Fibroblast of pulmonary artery (primary cell): ENCODE measurements around the gene MPRIP.

Experiments
- DNase-seq: peaks from one replicate; pipeline ENCODE4 v3.0.0-alpha.2; 2010; ENCODE audit warnings: low read depth
- H3K4me3 ChIP-seq: replicated peaks from 2 replicates; pipeline ENCODE4 v1.5.1; 2011; ENCODE audit warnings: low read depth, mild to moderate bottlenecking, control low read depth, low read length, moderate library complexity
- CTCF ChIP-seq: IDR thresholded peaks from 2 replicates; pipeline ENCODE4 v1.5.1; 2011; ENCODE audit warnings: mild to moderate bottlenecking, control low read depth, low read length, inconsistent platforms; ENCODE audit errors: missing control alignments

MPRIP gene

GRCh38 chr17:17146786-17147406, 104.6 kb downstream of the MPRIP start:
- no peak for DNase-seq
- TF ChIP-seq CTCF = no peak
- no peak overlapping the region for H3K4me3 ChIP-seq

- no peak overlapping the region for H3K4me3 ChIP-seq
- peak; percentile 35 for DNase-seq
- TF ChIP-seq CTCF = no peak
Measured at GRCh38 chr17:17147821-17148220, 105.6 kb downstream of the MPRIP start.

- no peak for DNase-seq
- no peak for TF ChIP-seq CTCF
- no peak overlapping the region for H3K4me3 ChIP-seq
Measured at GRCh38 chr17:17149520-17150447, 107.5 kb downstream of the MPRIP start.

- no peak for DNase-seq
- no peak overlapping the region for H3K4me3 ChIP-seq
- TF ChIP-seq CTCF = no peak
Measured at GRCh38 chr17:17150448-17150800, 108.2 kb downstream of the MPRIP start.

- no peak overlapping the region for H3K4me3 ChIP-seq
- no peak for TF ChIP-seq CTCF
- DNase-seq = peak; percentile 73
Measured at GRCh38 chr17:17151055-17151454, 108.8 kb downstream of the MPRIP start.

- no peak overlapping the region for H3K4me3 ChIP-seq
- peak; percentile 45 for DNase-seq
- no peak for TF ChIP-seq CTCF
Measured at GRCh38 chr17:17151541-17151940, 109.3 kb downstream of the MPRIP start.

GRCh38 chr17:17151962-17152361, 109.7 kb downstream of the MPRIP start:
- DNase-seq = peak; percentile 92
- H3K4me3 ChIP-seq = no peak overlapping the region
- no peak for TF ChIP-seq CTCF
